SU-DHL-6 (cell line): Measurements from ENCODE around the gene STEAP1.

ENCODE experiments used
- H2AFZ ChIP-seq: fragments of 200-600 bp; sonication (generic); 2 replicates; pipeline ENCODE4 v1.6.1; 2014; ENCODE audit warnings: low read depth, mild to moderate bottlenecking, moderate library complexity, mixed read lengths, antibody characterized with exemption, low read length; ENCODE audit not compliant: severe bottlenecking
- H3F3A ChIP-seq: fragments of 200-600 bp; shearing (Covaris generic); 2 replicates; pipeline ENCODE4 v1.6.0; 2016; ENCODE audit warnings: antibody characterized with exemption, mild to moderate bottlenecking; ENCODE audit not compliant: insufficient read depth
- H3K27ac ChIP-seq: fragments of 200-600 bp; sonication (generic); 2 replicates; pipeline ENCODE4 v1.5.1; 2016; ENCODE audit warnings: low read depth, mild to moderate bottlenecking, low read length, moderate library complexity, mixed read lengths
- H3K27me3 ChIP-seq: fragments of 200-600 bp; sonication (generic), shearing (Covaris generic); 2 replicates; pipeline ENCODE4 v1.6.0; 2014; ENCODE audit warnings: mild to moderate bottlenecking, low read length
- H3K36me3 ChIP-seq: fragments of 200-600 bp; sonication (generic); 2 replicates; pipeline ENCODE4 v1.6.1; 2014; ENCODE audit warnings: mild to moderate bottlenecking, low read length, mixed read lengths
- H3K4me2 ChIP-seq: fragments of 300-600, 200-600 bp; shearing (Covaris generic), sonication (generic); 2 replicates; pipeline ENCODE4 v1.6.0; 2014; ENCODE audit warnings: low read length, low read depth, mild to moderate bottlenecking; ENCODE audit not compliant: poor library complexity, severe bottlenecking
- H3K4me3 ChIP-seq: fragments of 200-600 bp; sonication (generic); 2 replicates; pipeline ENCODE4 v1.5.1; 2014; ENCODE audit warnings: antibody characterized with exemption, low read length, mild to moderate bottlenecking, mixed read lengths; ENCODE audit not compliant: insufficient read depth, poor library complexity, severe bottlenecking
- H3K79me2 ChIP-seq: fragments of 200-600 bp; sonication (generic); 2 replicates; pipeline ENCODE4 v1.6.1; 2014; ENCODE audit warnings: mild to moderate bottlenecking, low read length, moderate library complexity; ENCODE audit not compliant: insufficient read depth
- H3K9ac ChIP-seq: fragments of 200-600 bp; sonication (generic); 2 replicates; pipeline ENCODE4 v1.7.0; 2014; ENCODE audit warnings: mild to moderate bottlenecking, low read length
- H3K9me2 ChIP-seq: fragments of 200-600 bp; sonication (generic); replicated peaks from 2 replicates; pipeline ENCODE4 v1.6.1; 2014; ENCODE audit warnings: low read length; ENCODE audit not compliant: insufficient read depth
- H3K9me3 ChIP-seq: fragments of 200-600 bp; sonication (generic); 2 replicates; pipeline ENCODE4 v1.6.1; 2014; ENCODE audit warnings: low read length, mixed read lengths; ENCODE audit not compliant: insufficient read depth
- H4K20me1 ChIP-seq: fragments of 200-600 bp; sonication (generic); 2 replicates; pipeline ENCODE4 v1.6.1; 2014; ENCODE audit warnings: low read depth, mild to moderate bottlenecking, antibody characterized with exemption, low read length, moderate library complexity, mixed read lengths
- EZH2phosphoT487 ChIP-seq: fragments of 200-600 bp; sonication (generic), shearing (Covaris generic); conservative IDR thresholded peaks from 2 replicates; pipeline ENCODE4 v1.6.1; 2018; ENCODE audit warnings: mild to moderate bottlenecking, antibody characterized with exemption, low read length, moderate library complexity, mixed read lengths
- TF ChIP-seq, protein P1 (sequence below): fragments of 200-600 bp; sonication (generic); IDR thresholded peaks from one replicate; pipeline ENCODE4 v1.5.1; 2017; ENCODE audit warnings: antibody characterized with exemption, mild to moderate bottlenecking, low read length, moderate library complexity; ENCODE audit not compliant: insufficient read depth, poor library complexity, severe bottlenecking

The STEAP1 gene

DNA sequence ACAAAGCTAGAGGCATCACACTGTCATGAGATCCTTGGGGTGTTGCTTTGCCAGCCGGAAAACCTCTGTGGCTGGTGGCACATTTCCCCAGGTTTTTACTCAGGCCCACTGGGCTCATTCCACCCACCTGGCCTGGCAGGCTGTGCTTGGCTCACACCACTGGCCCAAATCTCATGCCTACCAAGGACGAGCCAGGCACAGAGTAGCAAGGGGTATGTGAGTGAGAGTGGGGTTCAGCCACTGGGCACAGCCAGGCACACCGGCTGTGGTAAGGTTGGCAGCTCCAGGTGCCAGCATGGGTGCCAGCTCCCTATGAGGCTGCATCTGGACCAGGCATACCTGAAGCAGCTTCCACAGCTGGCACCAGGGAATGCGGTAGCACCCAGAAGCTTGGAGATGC lies 21.4 kb downstream of the STEAP1 start:
- Histone ChIP-seq H3K9me2 (no peaks in the 10 kb centered on the region), H3K79me2 (no peaks in the 10 kb centered on the region), H3K27me3 (no peaks in the 10 kb centered on the region), H3K9ac (no peak overlapping the region), H3F3A (no peaks in the 10 kb centered on the region), H3K4me2 (no peak overlapping the region), H3K27ac (no peak overlapping the region), H3K4me3 (no peak overlapping the region), H2AFZ (no peak overlapping the region), H3K9me3 (peaks cover 11% of the 10 kb centered on the region; the same call in 1 of the 2 replicates), H4K20me1 (no peaks in the 10 kb centered on the region), H3K36me3 (no peaks in the 10 kb centered on the region)
- no peak for TF ChIP-seq EZH2phosphoT487
- TF ChIP-seq, protein P1, sequence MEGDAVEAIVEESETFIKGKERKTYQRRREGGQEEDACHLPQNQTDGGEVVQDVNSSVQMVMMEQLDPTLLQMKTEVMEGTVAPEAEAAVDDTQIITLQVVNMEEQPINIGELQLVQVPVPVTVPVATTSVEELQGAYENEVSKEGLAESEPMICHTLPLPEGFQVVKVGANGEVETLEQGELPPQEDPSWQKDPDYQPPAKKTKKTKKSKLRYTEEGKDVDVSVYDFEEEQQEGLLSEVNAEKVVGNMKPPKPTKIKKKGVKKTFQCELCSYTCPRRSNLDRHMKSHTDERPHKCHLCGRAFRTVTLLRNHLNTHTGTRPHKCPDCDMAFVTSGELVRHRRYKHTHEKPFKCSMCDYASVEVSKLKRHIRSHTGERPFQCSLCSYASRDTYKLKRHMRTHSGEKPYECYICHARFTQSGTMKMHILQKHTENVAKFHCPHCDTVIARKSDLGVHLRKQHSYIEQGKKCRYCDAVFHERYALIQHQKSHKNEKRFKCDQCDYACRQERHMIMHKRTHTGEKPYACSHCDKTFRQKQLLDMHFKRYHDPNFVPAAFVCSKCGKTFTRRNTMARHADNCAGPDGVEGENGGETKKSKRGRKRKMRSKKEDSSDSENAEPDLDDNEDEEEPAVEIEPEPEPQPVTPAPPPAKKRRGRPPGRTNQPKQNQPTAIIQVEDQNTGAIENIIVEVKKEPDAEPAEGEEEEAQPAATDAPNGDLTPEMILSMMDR = no peak

DNA sequence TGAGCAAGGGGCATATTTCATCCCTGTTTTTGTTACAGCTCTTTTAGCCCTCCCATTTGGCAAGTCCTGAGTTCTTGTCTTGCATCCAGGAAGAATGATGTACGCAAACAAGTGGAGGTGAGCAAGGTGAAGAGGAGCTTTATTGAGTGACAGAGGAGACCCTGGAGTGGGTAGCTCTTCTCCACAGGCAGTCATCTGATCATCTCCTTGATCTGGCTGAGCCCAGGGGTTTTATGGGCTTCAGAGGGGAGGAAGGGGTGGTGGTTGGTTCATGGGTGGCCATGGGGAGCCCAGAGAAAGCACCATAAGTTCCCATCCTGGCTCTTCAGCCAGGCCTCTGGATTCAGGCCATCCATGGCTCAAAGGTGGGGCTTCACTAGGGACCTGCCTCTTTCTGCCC lies 21.9 kb downstream of the STEAP1 start:
- Histone ChIP-seq H3K36me3 (no peaks in the 10 kb centered on the region), H3K9me2 (no peaks in the 10 kb centered on the region), H2AFZ (no peak overlapping the region), H3K79me2 (no peaks in the 10 kb centered on the region), H4K20me1 (no peaks in the 10 kb centered on the region), H3K9me3 (peaks cover 11% of the 10 kb centered on the region; the same call in 1 of the 2 replicates), H3K4me2 (no peak overlapping the region), H3K4me3 (no peak overlapping the region), H3F3A (no peaks in the 10 kb centered on the region), H3K27me3 (no peaks in the 10 kb centered on the region), H3K27ac (no peak overlapping the region), H3K9ac (no peak overlapping the region)
- no peak for TF ChIP-seq EZH2phosphoT487
- TF ChIP-seq, protein P1 = no peak

- no peak overlapping the region for H3K4me2 ChIP-seq
- no peak overlapping the region for H3K27ac ChIP-seq
These were observed 23.9 kb downstream of the STEAP1 start for GRCh38 chr7:90178166-90178565.

More at GRCh38 chr7:90178166-90178565, 23.9 kb downstream of the STEAP1 start:
- no peaks in the 10 kb centered on the region for H4K20me1 ChIP-seq
- H3K9me2 ChIP-seq = no peaks in the 10 kb centered on the region
- TF ChIP-seq EZH2phosphoT487 = no peak
- TF ChIP-seq, protein P1 = no peak
- H3F3A ChIP-seq = no peaks in the 10 kb centered on the region
- no peak overlapping the region for H3K4me3 ChIP-seq
- no peak overlapping the region for H2AFZ ChIP-seq
- no peak overlapping the region for H3K9ac ChIP-seq
- H3K79me2 ChIP-seq = no peaks in the 10 kb centered on the region
- no peaks in the 10 kb centered on the region for H3K36me3 ChIP-seq
- peaks cover 11% of the 10 kb centered on the region; the same call in 1 of the 2 replicates for H3K9me3 ChIP-seq
- no peaks in the 10 kb centered on the region for H3K27me3 ChIP-seq
